HG03575 (cell line): ENCODE data around the gene OR13C3.
"Not testable (repeated sequence)": the region's sequence is repeated elsewhere in the genome, so short reads cannot be mapped to it uniquely, and the experiment has no call there.

Source experiments
- ATAC-seq: cut with Tn5 transposase; IDR thresholded peaks from one replicate; pipeline ENCODE4 v1.9.1; 2021; ENCODE audit not compliant: unreplicated experiment, insufficient number of reproducible peaks, low FRiP score; ENCODE audit errors: extremely low read depth

Gene OR13C3

GRCh38 chr9:104536756-104537155 lies at the start of gene OR13C3:
TSS of gene OR13C3 (minus strand) at chr9:104536856. CDS start at chr9:104536723, 133 bp downstream.
- no peak for ATAC-seq

- no peak for ATAC-seq
Measured at GRCh38 chr9:104580562-104580961, 43.9 kb upstream of the OR13C3 start.

GRCh38 chr9:104577263-104577662 lies 40.6 kb upstream of the OR13C3 start:
- no peak for ATAC-seq

GRCh38 chr9:104575456-104575855 lies 38.8 kb upstream of the OR13C3 start:
- no peak for ATAC-seq

- no peak for ATAC-seq
Measured at GRCh38 chr9:104572612-104573011, 36.0 kb upstream of the OR13C3 start.

GRCh38 chr9:104568868-104569267 lies 32.2 kb upstream of the OR13C3 start, which contains the start of gene OR13C8:
TSS of gene OR13C8 (plus strand) at chr9:104569168. CDS start at chr9:104569168, 0 bp downstream.
- ATAC-seq, result no peak

- no peak for ATAC-seq
Measured at GRCh38 chr9:104564358-104564757, 27.7 kb upstream of the OR13C3 start.

- ATAC-seq, result no peak
Measured at GRCh38 chr9:104556830-104557634, 20.4 kb upstream of the OR13C3 start.

GRCh38 chr9:104555521-104555920 lies 18.9 kb upstream of the OR13C3 start:
- ATAC-seq, result no peak

- ATAC-seq, result no peak
Measured at GRCh38 chr9:104553261-104553660, 16.6 kb upstream of the OR13C3 start.

- ATAC-seq, result no peak
Measured at GRCh38 chr9:104544644-104545043, 8.0 kb upstream of the OR13C3 start.

- ATAC-seq, result no peak
Measured at GRCh38 chr9:104539275-104539674, 2.6 kb upstream of the OR13C3 start.

GRCh38 chr9:104527109-104527508 lies 9.5 kb downstream of the OR13C3 start, which contains the start of gene OR13C4:
TSS of gene OR13C4 (minus strand) at chr9:104527209. CDS start at chr9:104527209, 0 bp downstream.
- no peak for ATAC-seq

- not testable (repeated sequence) for ATAC-seq
Measured at GRCh38 chr9:104520241-104520640, 16.4 kb downstream of the OR13C3 start.

- ATAC-seq, result no peak
Measured at GRCh38 chr9:104514901-104515300, 21.8 kb downstream of the OR13C3 start.

- no peak for ATAC-seq
Measured at GRCh38 chr9:104506565-104506964, 30.1 kb downstream of the OR13C3 start.

- no peak for ATAC-seq
Measured at GRCh38 chr9:104503963-104504362, 32.7 kb downstream of the OR13C3 start, which contains the start of gene OR13F1. TSS of gene OR13F1 (plus strand) at chr9:104504263. CDS start at chr9:104504263, 0 bp downstream.

- no peak for ATAC-seq
Measured at GRCh38 chr9:104503440-104503839, 33.2 kb downstream of the OR13C3 start.

GRCh38 chr9:104494808-104495207 lies 41.8 kb downstream of the OR13C3 start:
- ATAC-seq, result no peak
